Peyer's patch (tissue), 4 donors: ENCODE measurements around the gene SACS.

ENCODE experiments used
- CTCF ChIP-seq, 6 experiments: fragments of 450-650 bp in 4 of 6; fragments of 200-600 bp in 2 of 6; sonication (generic) in 1 of 6; IDR thresholded peaks; one replicate each; pipeline ENCODE4 v1.5.1; 2017 to 2019; ENCODE audit warnings: antibody characterized with exemption in 6 of 6, mild to moderate bottlenecking in 3 of 6, moderate library complexity in 1 of 6
- POLR2A ChIP-seq, 2 donors: fragments of 450-650 bp; IDR thresholded peaks; one replicate each; pipeline ENCODE4 v1.5.1; 2017; ENCODE audit warnings: antibody characterized with exemption in 2 of 2, mild to moderate bottlenecking in 2 of 2, moderate library complexity in 2 of 2

DNA sequence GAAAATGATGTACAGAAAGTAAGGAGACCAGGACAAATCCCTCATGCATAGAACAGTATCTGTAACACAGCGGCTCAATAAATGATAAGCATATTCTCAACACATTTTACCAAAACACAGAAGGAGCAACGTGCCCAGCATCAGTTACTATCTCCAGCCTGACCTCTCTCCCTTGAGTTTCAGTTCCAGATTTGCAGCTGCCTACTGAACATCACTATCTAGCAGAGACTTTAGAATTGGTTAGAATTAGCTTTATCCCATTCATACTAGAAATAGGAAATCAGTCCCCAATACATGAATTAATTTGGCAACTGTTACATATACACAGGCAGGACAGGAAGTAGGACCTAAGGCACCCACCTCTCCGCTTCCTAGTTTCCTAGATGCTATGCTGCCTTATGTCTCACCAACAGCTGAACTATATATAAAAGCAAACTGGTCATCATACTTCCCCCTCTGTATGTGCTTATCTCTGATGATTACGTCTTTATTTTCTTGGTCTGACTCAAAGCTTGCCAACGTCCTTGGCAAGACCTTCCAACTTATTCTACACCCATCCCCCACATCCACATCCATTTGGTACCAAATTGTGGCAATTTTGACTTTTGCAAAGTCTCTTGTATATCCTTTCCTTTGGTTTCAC is 61.1 kb downstream of the SACS start:
- TF ChIP-seq POLR2A (IDR thresholded peaks at IDR 0.05) (no peak), CTCF (IDR thresholded peaks at IDR 0.05) (no peak)
